Mesendoderm (in vitro differentiated cells): ENCODE measurements around the gene RBM33.

Experiments used
- DNase-seq: peaks from one replicate; pipeline ENCODE4 v3.0.0; 2013
- H2AK5ac ChIP-seq: 2 replicates; pipeline ENCODE4 v1.6.1; 2013; ENCODE audit warnings: low read length, inconsistent platforms
- H2BK120ac ChIP-seq: 2 replicates; pipeline ENCODE4 v1.6.1; 2013; ENCODE audit warnings: low read depth, mild to moderate bottlenecking, low read length, moderate library complexity, mixed read lengths
- H2BK15ac ChIP-seq: replicated peaks from 2 replicates; pipeline ENCODE4 v1.6.1; 2013; ENCODE audit warnings: low read depth, mild to moderate bottlenecking, moderate library complexity
- H2BK5ac ChIP-seq: 2 replicates; pipeline ENCODE4 v1.6.1; 2013; ENCODE audit warnings: low read length, inconsistent platforms
- H3K18ac ChIP-seq: 2 replicates; pipeline ENCODE4 v1.6.1; 2013; ENCODE audit warnings: mild to moderate bottlenecking, low read length, mixed read lengths
- H3K23ac ChIP-seq: one replicate; pipeline ENCODE4 v1.6.1; 2013; ENCODE audit warnings: low read length
- H3K27ac ChIP-seq: 2 replicates; pipeline ENCODE4 v1.5.1; 2013; ENCODE audit warnings: low read depth, mild to moderate bottlenecking, inconsistent platforms, low read length, moderate library complexity
- H3K27me3 ChIP-seq: 2 replicates; pipeline ENCODE4 v1.6.1; 2013; ENCODE audit warnings: low read length, control low read depth, mild to moderate bottlenecking, inconsistent platforms; ENCODE audit not compliant: insufficient read depth, poor library complexity
- H3K36me3 ChIP-seq: 2 replicates; pipeline ENCODE4 v1.6.1; 2013; ENCODE audit warnings: low read length, inconsistent platforms; ENCODE audit not compliant: control insufficient read depth, insufficient read depth
- H3K4ac ChIP-seq: one replicate; pipeline ENCODE4 v1.6.1; 2013; ENCODE audit warnings: low read depth, mild to moderate bottlenecking, low read length, moderate library complexity
- H3K4me1 ChIP-seq: 2 replicates; pipeline ENCODE4 v1.6.1; 2013; ENCODE audit warnings: low read depth, low read length, inconsistent platforms; ENCODE audit not compliant: control insufficient read depth
- H3K4me2 ChIP-seq: 2 replicates; pipeline ENCODE4 v1.6.1; 2013; ENCODE audit warnings: low read length
- H3K4me3 ChIP-seq: 2 replicates; pipeline ENCODE4 v1.5.1; 2013; ENCODE audit warnings: mild to moderate bottlenecking, low read length
- H3K56ac ChIP-seq: one replicate; pipeline ENCODE4 v1.6.1; 2013; ENCODE audit warnings: low read length
- H3K79me1 ChIP-seq: 2 replicates; pipeline ENCODE4 v1.6.1; 2013; ENCODE audit warnings: low read length, inconsistent platforms
- H3K79me2 ChIP-seq: 2 replicates; pipeline ENCODE4 v1.6.1; 2013; ENCODE audit warnings: mild to moderate bottlenecking, low read length; ENCODE audit not compliant: control insufficient read depth, insufficient read depth
- H3K9ac ChIP-seq: 2 replicates; pipeline ENCODE4 v1.6.1; 2013; ENCODE audit warnings: low read length, inconsistent platforms
- H4K5ac ChIP-seq: one replicate; pipeline ENCODE4 v1.6.1; 2013; ENCODE audit warnings: low read length
- H4K8ac ChIP-seq: one replicate; pipeline ENCODE4 v1.6.1; 2013; ENCODE audit warnings: low read depth, mild to moderate bottlenecking, control low read depth, low read length, moderate library complexity
- WGBS: extraction: QIAGEN DNeasy Blood & Tissue Kit; methylation state at CpG from one replicate; pipeline ENCODE4 v1.1.7; 2013; ENCODE audit warnings: low lambda C conversion rate, missing lambda C conversion rate; ENCODE audit not compliant: insufficient coverage; ENCODE audit errors: extremely low coverage; 5-methylcytosine and 5-hydroxymethylcytosine counted together

Gene RBM33

GRCh38 chr7:155602750-155603149 is 41.7 kb upstream of the RBM33 start:
- no peak overlapping the region for H3K4me2 ChIP-seq
- H2AK5ac ChIP-seq = no peak overlapping the region
- H3K4me3 ChIP-seq = no peak overlapping the region
- WGBS = no CpG with 5 or more reads among the region's 7 CpGs
- H3K4ac ChIP-seq = no peak overlapping the region
- H4K5ac ChIP-seq = no peak overlapping the region
- no peak for DNase-seq
- H3K23ac ChIP-seq = no peak overlapping the region
- H3K79me2 ChIP-seq = no peaks in the 10 kb centered on the region
- no peak overlapping the region for H3K56ac ChIP-seq
- H3K4me1 ChIP-seq = peaks cover 2% of the 10 kb centered on the region
- H2BK120ac ChIP-seq = no peak overlapping the region
- H4K8ac ChIP-seq = no peak overlapping the region
- no peak overlapping the region for H2BK15ac ChIP-seq
- no peak overlapping the region for H3K27ac ChIP-seq
- no peak overlapping the region for H2BK5ac ChIP-seq
- H3K36me3 ChIP-seq = no peaks in the 10 kb centered on the region
- no peak overlapping the region for H3K18ac ChIP-seq
- no peak overlapping the region for H3K9ac ChIP-seq
- H3K79me1 ChIP-seq = no peaks in the 10 kb centered on the region
- no peaks in the 10 kb centered on the region for H3K27me3 ChIP-seq

- peak overlapping the region; percentile 64 for H3K56ac ChIP-seq
- no peak overlapping the region for H3K9ac ChIP-seq
- WGBS = no CpG with 5 or more reads among the region's 19 CpGs
- H3K4me1 ChIP-seq = peaks cover 2% of the 10 kb centered on the region
- H3K79me2 ChIP-seq = no peaks in the 10 kb centered on the region
- H3K27ac ChIP-seq = no peak overlapping the region
- no peaks in the 10 kb centered on the region for H3K79me1 ChIP-seq
- H2BK120ac ChIP-seq = no peak overlapping the region
- H3K4ac ChIP-seq = no peak overlapping the region
- no peaks in the 10 kb centered on the region for H3K27me3 ChIP-seq
- no peak overlapping the region for H4K5ac ChIP-seq
- no peak overlapping the region for H3K18ac ChIP-seq
- H3K4me2 ChIP-seq = no peak overlapping the region
- H2AK5ac ChIP-seq = no peak overlapping the region
- no peak for DNase-seq
- H3K36me3 ChIP-seq = no peaks in the 10 kb centered on the region
- no peak overlapping the region for H2BK15ac ChIP-seq
- no peak overlapping the region for H4K8ac ChIP-seq
- peak overlapping the region; percentile 80 for H3K23ac ChIP-seq
- H3K4me3 ChIP-seq = no peak overlapping the region
- H2BK5ac ChIP-seq = no peak overlapping the region
Observed at GRCh38 chr7:155603205-155603857, 41.1 kb upstream of the RBM33 start.

- H3K27me3 ChIP-seq = no peaks in the 10 kb centered on the region
- no peak overlapping the region for H3K56ac ChIP-seq
- WGBS = no CpG with 5 or more reads among the region's 18 CpGs
- no peak overlapping the region for H4K5ac ChIP-seq
- no peaks in the 10 kb centered on the region for H3K79me1 ChIP-seq
- H3K36me3 ChIP-seq = no peaks in the 10 kb centered on the region
- no peak for DNase-seq
- no peak overlapping the region for H3K4ac ChIP-seq
- H3K4me1 ChIP-seq = peaks cover 2% of the 10 kb centered on the region
- no peak overlapping the region for H4K8ac ChIP-seq
- no peak overlapping the region for H3K23ac ChIP-seq
- H2AK5ac ChIP-seq = no peak overlapping the region
- no peak overlapping the region for H2BK15ac ChIP-seq
- H3K79me2 ChIP-seq = no peaks in the 10 kb centered on the region
- H3K18ac ChIP-seq = no peak overlapping the region
- H3K4me3 ChIP-seq = no peak overlapping the region
- no peak overlapping the region for H2BK120ac ChIP-seq
- H3K4me2 ChIP-seq = no peak overlapping the region
- no peak overlapping the region for H3K9ac ChIP-seq
- no peak overlapping the region for H2BK5ac ChIP-seq
- no peak overlapping the region for H3K27ac ChIP-seq
Observed at GRCh38 chr7:155603858-155604503, 40.5 kb upstream of the RBM33 start.

DNA sequence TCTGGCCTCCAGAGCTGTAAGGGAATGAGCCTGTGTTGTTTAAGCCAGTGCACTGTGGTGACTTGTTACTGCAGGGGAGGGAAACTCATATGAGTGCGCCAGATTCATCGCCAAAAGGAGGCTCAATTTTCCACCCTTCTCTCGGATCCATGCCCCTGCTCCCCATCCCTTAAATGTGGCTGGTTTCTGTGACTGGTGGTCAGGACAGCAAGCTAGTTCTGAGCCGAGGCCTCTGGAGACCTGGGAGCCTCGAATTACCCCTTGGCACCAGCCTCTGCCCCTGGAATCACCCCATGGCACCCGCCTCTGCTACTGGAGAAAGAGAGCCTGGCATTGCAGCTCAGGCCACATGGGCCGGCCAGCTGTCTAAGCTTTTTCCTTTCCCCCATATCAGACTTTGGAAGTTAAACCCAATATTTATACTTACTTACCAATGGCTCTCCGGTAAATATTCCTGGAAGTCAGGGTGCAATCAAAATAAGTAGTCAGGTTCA is 39.9 kb upstream of the RBM33 start:
- no peaks in the 10 kb centered on the region for H3K79me2 ChIP-seq
- H3K4me2 ChIP-seq = no peak overlapping the region
- no peak overlapping the region for H2AK5ac ChIP-seq
- H2BK120ac ChIP-seq = no peak overlapping the region
- peaks cover 2% of the 10 kb centered on the region for H3K4me1 ChIP-seq
- H3K23ac ChIP-seq = no peak overlapping the region
- H4K8ac ChIP-seq = no peak overlapping the region
- no peak overlapping the region for H3K9ac ChIP-seq
- H3K36me3 ChIP-seq = no peaks in the 10 kb centered on the region
- H3K4me3 ChIP-seq = no peak overlapping the region
- no peak overlapping the region for H3K56ac ChIP-seq
- H2BK15ac ChIP-seq = no peak overlapping the region
- H3K4ac ChIP-seq = no peak overlapping the region
- no peaks in the 10 kb centered on the region for H3K79me1 ChIP-seq
- no peak overlapping the region for H4K5ac ChIP-seq
- no peak overlapping the region for H3K18ac ChIP-seq
- no peaks in the 10 kb centered on the region for H3K27me3 ChIP-seq
- no peak for DNase-seq
- no CpG with 5 or more reads among the region's 8 CpGs for WGBS
- no peak overlapping the region for H3K27ac ChIP-seq
- no peak overlapping the region for H2BK5ac ChIP-seq

DNA sequence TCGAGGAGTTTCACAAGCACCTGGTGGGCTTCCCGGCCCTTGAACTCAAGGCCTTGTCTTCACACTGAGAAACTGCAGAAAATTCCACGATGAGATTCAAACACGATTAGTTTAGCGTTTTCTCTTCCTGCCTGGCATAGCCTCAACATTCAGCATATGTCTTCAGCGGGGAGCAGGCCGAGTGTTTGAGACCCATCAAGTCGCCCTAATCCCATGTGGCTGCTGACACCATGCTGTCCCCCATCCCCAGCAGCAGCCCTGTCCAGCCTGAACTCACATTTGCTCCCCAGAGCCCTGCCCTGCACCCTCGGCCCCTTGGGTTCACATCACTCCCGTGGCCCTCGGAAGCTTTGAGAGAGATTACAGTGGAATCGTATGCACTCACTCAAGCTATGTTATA is 35.3 kb upstream of the RBM33 start:
- H3K27me3 ChIP-seq = no peaks in the 10 kb centered on the region
- no peaks in the 10 kb centered on the region for H3K79me1 ChIP-seq
- no peak overlapping the region for H3K9ac ChIP-seq
- H2BK5ac ChIP-seq = no peak overlapping the region
- no peaks in the 10 kb centered on the region for H3K79me2 ChIP-seq
- H3K36me3 ChIP-seq = no peaks in the 10 kb centered on the region
- no peak overlapping the region for H3K18ac ChIP-seq
- H3K23ac ChIP-seq = no peak overlapping the region
- H3K56ac ChIP-seq = no peak overlapping the region
- H2BK15ac ChIP-seq = no peak overlapping the region
- H3K4ac ChIP-seq = no peak overlapping the region
- WGBS = no CpG with 5 or more reads among the region's 12 CpGs
- no peak overlapping the region for H2BK120ac ChIP-seq
- no peak overlapping the region for H2AK5ac ChIP-seq
- H4K8ac ChIP-seq = no peak overlapping the region
- no peak overlapping the region for H4K5ac ChIP-seq
- no peak overlapping the region for H3K27ac ChIP-seq
- no peak overlapping the region for H3K4me2 ChIP-seq
- no peaks in the 10 kb centered on the region for H3K4me1 ChIP-seq
- H3K4me3 ChIP-seq = no peak overlapping the region
- DNase-seq = no peak
